ENCODE results near the gene GPR156. TPM values are rescaled to one million over a fixed set of nuclear protein-coding genes. Genes with fewer than 3 reads are reported as not detected.

The GPR156 gene
- total RNA-seq, 6 donors from 2014 or later: 0.20 to 1.0 (median 0.24) TPM; not detected in 1

GRCh38 chr3:120171134-120171873 is 113.7 kb downstream of the GPR156 start:
- no peak for TF ChIP-seq POLR2AphosphoS5 (IDR thresholded peaks at IDR 0.05)
- no peak for TF ChIP-seq CTCF (IDR thresholded peaks at IDR 0.05)
- TF ChIP-seq EP300 (IDR thresholded peaks at IDR 0.05): no peak
- no peak for TF ChIP-seq POLR2A (IDR thresholded peaks at IDR 0.05)
- Histone ChIP-seq H3K36me3 (no peaks in the 10 kb centered on the region), H3K4me1 (peaks cover 0 to under 1% (median 0%) of the 10 kb centered on the region in 4 donors), H3K4me3 (no peak overlapping the region), H3K9me3 (no peaks in the 10 kb centered on the region), H3K27ac (no peak overlapping the region), H3K27me3 (no peaks in the 10 kb centered on the region)
- ATAC-seq (ENCODE audit: low FRiP score in 2 of 2) (peak in 1 of 2 donors; percentile 12), DNase-seq (no peak)
- WGBS, 2 donors: 82 to 84% methylated on average over 6 to 8 of the region's 8 CpGs

- no peak for ATAC-seq (ENCODE audit: low FRiP score in 2 of 2)
- 56 to 77% methylated on average over 1 to 2 of the region's 2 CpGs for WGBS, 2 donors
- no peak for TF ChIP-seq CTCF (IDR thresholded peaks at IDR 0.05)
- no peak for TF ChIP-seq EP300 (IDR thresholded peaks at IDR 0.05)
- no peak for TF ChIP-seq POLR2AphosphoS5 (IDR thresholded peaks at IDR 0.05)
- no peak for TF ChIP-seq POLR2A (IDR thresholded peaks at IDR 0.05)
- DNase-seq: no peak
- H3K9me3 ChIP-seq: no peaks in the 10 kb centered on the region
- H3K36me3 ChIP-seq: no peaks in the 10 kb centered on the region
- no peak overlapping the region for H3K27ac ChIP-seq
- H3K4me1 ChIP-seq: no peaks in the 10 kb centered on the region
- H3K4me3 ChIP-seq: no peak overlapping the region
- H3K27me3 ChIP-seq: no peaks in the 10 kb centered on the region
Observed at GRCh38 chr3:120170223-120170622, 114.8 kb downstream of the GPR156 start.

- H3K4me1 ChIP-seq: no peaks in the 10 kb centered on the region
- no peak for DNase-seq
- ATAC-seq (ENCODE audit: low FRiP score in 2 of 2): no peak
- 80 to 92% methylated on average over 5 of the region's 5 CpGs for WGBS, 2 donors
- H3K36me3 ChIP-seq: no peaks in the 10 kb centered on the region
- no peak overlapping the region for H3K4me3 ChIP-seq
- TF ChIP-seq CTCF (IDR thresholded peaks at IDR 0.05): no peak
- TF ChIP-seq POLR2AphosphoS5 (IDR thresholded peaks at IDR 0.05): no peak
- TF ChIP-seq POLR2A (IDR thresholded peaks at IDR 0.05): no peak
- TF ChIP-seq EP300 (IDR thresholded peaks at IDR 0.05): no peak
- no peaks in the 10 kb centered on the region for H3K27me3 ChIP-seq
- H3K27ac ChIP-seq: no peak overlapping the region
- no peaks in the 10 kb centered on the region for H3K9me3 ChIP-seq
Observed at GRCh38 chr3:120169407-120169806, 115.6 kb downstream of the GPR156 start.

- WGBS, 2 donors: 85 to 97% methylated on average over 3 of the region's 3 CpGs
- TF ChIP-seq EP300 (IDR thresholded peaks at IDR 0.05): no peak
- no peaks in the 10 kb centered on the region for H3K4me1 ChIP-seq
- no peak overlapping the region for H3K27ac ChIP-seq
- no peaks in the 10 kb centered on the region for H3K36me3 ChIP-seq
- no peaks in the 10 kb centered on the region for H3K27me3 ChIP-seq
- DNase-seq (no peak), ATAC-seq (ENCODE audit: low FRiP score in 2 of 2) (no peak)
- H3K9me3 ChIP-seq: no peaks in the 10 kb centered on the region
- no peak overlapping the region for H3K4me3 ChIP-seq
Observed at GRCh38 chr3:120168611-120169010, 116.4 kb downstream of the GPR156 start.

- ATAC-seq (ENCODE audit: low FRiP score in 2 of 2) (no peak), DNase-seq (peak in 1 of 2 donors; percentile 30)
- TF ChIP-seq POLR2AphosphoS5 (IDR thresholded peaks at IDR 0.05) (no peak), CTCF (IDR thresholded peaks at IDR 0.05) (no peak), POLR2A (IDR thresholded peaks at IDR 0.05) (no peak), EP300 (IDR thresholded peaks at IDR 0.05) (no peak)
- no peak overlapping the region for H3K4me3 ChIP-seq
- H3K4me1 ChIP-seq: peaks cover 0 to 1% (median under 1%) of the 10 kb centered on the region in 4 donors
- no peaks in the 10 kb centered on the region for H3K9me3 ChIP-seq
- H3K36me3 ChIP-seq: no peaks in the 10 kb centered on the region
- 80 to 85% methylated on average over 9 of the region's 9 CpGs for WGBS, 2 donors
- no peak overlapping the region for H3K27ac ChIP-seq
- H3K27me3 ChIP-seq: no peaks in the 10 kb centered on the region
Observed at GRCh38 chr3:120168038-120168437, 117.0 kb downstream of the GPR156 start.

Measured in upper lobe of left lung (tissue), 6 donors.